BJ (cell line): ENCODE measurements around the gene SNRPB. TPM values are rescaled to one million over a fixed set of nuclear protein-coding genes. Genes with fewer than 3 reads are reported as not detected.
"Not testable (repeated sequence)": the region's sequence is repeated elsewhere in the genome, so short reads cannot be mapped to it uniquely, and the experiment has no call there.

Experiments used
- CTCF ChIA-PET: fragments of 350-600 bp; formaldehyde crosslinking; extraction: SDS; loops from one replicate; lab custom pipeline; 2021; ENCODE audit warnings: antibody characterized with exemption, inconsistent platforms; lab: Yijun Ruan, JAX
- POLR2A ChIA-PET: fragments of 300-600 bp; sonication (Branson Sonifier 250); formaldehyde crosslinking; extraction: SDS; loops from one replicate; lab custom pipeline; 2021; ENCODE audit warnings: antibody characterized with exemption; lab: Charles Lee
- DNase-seq: peaks from one replicate; pipeline ENCODE4 v3.0.0-alpha.2; 2011; ENCODE audit warnings: low read depth
- H3K27me3 ChIP-seq: 2 replicates; pipeline ENCODE4 v1.6.0; 2011; ENCODE audit warnings: low read length; ENCODE audit not compliant: control insufficient read depth, insufficient read depth
- H3K36me3 ChIP-seq: 2 replicates; pipeline ENCODE4 v1.5.1; 2011; ENCODE audit warnings: low read length; ENCODE audit not compliant: control insufficient read depth, insufficient read depth
- H3K4me3 ChIP-seq: 2 replicates; pipeline ENCODE4 v1.5.1; 2011; ENCODE audit warnings: low read depth, mild to moderate bottlenecking, control low read depth, low read length
- polyA plus RNA-seq: library from polyadenylated mRNA; depleted of rRNA; stranded (reverse); fragments of >200 nt; gene quantifications from 2 replicates; pipeline ENCODE4 v1.2.3, GENCODE V29; 2011
- TF ChIP-seq, protein P1 (sequence below): IDR thresholded peaks from 2 replicates; pipeline ENCODE4 v1.5.1; 2011; ENCODE audit warnings: low read depth, mild to moderate bottlenecking, control low read depth, inconsistent platforms, low read length, moderate library complexity; ENCODE audit not compliant: insufficient read depth

Gene SNRPB
- polyA plus RNA-seq, 1 experiment = 178 TPM

GRCh38 chr20:2507875-2508630, 37.5 kb upstream of the SNRPB start:
- DNase-seq = no peak

GRCh38 chr20:2507464-2507863, 36.9 kb upstream of the SNRPB start:
- CTCF ChIA-PET = interaction anchor here (1.0 to 3.2 kb wide), 4 partner anchors 13 to 40 kb away, joined by 3 to 13 read pairs (median 8); no protein-coding TSS in a partner anchor
- Histone ChIP-seq H3K4me3 (no peak overlapping the region; the same call in 1 of the 2 replicates), H3K36me3 (no peaks in the 10 kb centered on the region), H3K27me3 (no peaks in the 10 kb centered on the region)
- TF ChIP-seq, protein P1, sequence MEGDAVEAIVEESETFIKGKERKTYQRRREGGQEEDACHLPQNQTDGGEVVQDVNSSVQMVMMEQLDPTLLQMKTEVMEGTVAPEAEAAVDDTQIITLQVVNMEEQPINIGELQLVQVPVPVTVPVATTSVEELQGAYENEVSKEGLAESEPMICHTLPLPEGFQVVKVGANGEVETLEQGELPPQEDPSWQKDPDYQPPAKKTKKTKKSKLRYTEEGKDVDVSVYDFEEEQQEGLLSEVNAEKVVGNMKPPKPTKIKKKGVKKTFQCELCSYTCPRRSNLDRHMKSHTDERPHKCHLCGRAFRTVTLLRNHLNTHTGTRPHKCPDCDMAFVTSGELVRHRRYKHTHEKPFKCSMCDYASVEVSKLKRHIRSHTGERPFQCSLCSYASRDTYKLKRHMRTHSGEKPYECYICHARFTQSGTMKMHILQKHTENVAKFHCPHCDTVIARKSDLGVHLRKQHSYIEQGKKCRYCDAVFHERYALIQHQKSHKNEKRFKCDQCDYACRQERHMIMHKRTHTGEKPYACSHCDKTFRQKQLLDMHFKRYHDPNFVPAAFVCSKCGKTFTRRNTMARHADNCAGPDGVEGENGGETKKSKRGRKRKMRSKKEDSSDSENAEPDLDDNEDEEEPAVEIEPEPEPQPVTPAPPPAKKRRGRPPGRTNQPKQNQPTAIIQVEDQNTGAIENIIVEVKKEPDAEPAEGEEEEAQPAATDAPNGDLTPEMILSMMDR = no peak
- DNase-seq = no peak
- POLR2A ChIA-PET = interaction anchor here (0.6 kb wide), 1 partner anchor 144 kb away, joined by 5 read pairs; no protein-coding TSS in a partner anchor

More at GRCh38 chr20:2507875-2508630, 37.5 kb upstream of the SNRPB start:
- ChIA-PET CTCF (interaction anchor here (1.0 to 3.2 kb wide), 4 partner anchors 12 to 41 kb away, joined by 3 to 13 read pairs (median 8); no protein-coding TSS in a partner anchor), POLR2A (interaction anchor here (0.6 kb wide), 1 partner anchor 144 kb away, joined by 5 read pairs; no protein-coding TSS in a partner anchor)
- H3K36me3 ChIP-seq = no peaks in the 10 kb centered on the region
- H3K27me3 ChIP-seq = no peaks in the 10 kb centered on the region
- TF ChIP-seq, protein P1 = no peak
- H3K4me3 ChIP-seq = peak overlapping the region; percentile 74

GRCh38 chr20:2506426-2506825, 35.8 kb upstream of the SNRPB start:
- H3K27me3 ChIP-seq, POLR2A ChIA-PET, CTCF ChIA-PET: not testable (repeated sequence)

GRCh38 chr20:2504803-2505202, 34.2 kb upstream of the SNRPB start:
- H3K27me3 ChIP-seq, POLR2A ChIA-PET, DNase-seq, H3K4me3 ChIP-seq, H3K36me3 ChIP-seq: not testable (repeated sequence)
- CTCF ChIA-PET = interaction anchor here (1.1 to 1.4 kb wide), 2 partner anchors 17 to 19 kb away, joined by 3 read pairs; no protein-coding TSS in a partner anchor

More at GRCh38 chr20:2506426-2506825, 35.8 kb upstream of the SNRPB start:
- H3K36me3 ChIP-seq, DNase-seq, H3K4me3 ChIP-seq: not testable (repeated sequence)

DNA sequence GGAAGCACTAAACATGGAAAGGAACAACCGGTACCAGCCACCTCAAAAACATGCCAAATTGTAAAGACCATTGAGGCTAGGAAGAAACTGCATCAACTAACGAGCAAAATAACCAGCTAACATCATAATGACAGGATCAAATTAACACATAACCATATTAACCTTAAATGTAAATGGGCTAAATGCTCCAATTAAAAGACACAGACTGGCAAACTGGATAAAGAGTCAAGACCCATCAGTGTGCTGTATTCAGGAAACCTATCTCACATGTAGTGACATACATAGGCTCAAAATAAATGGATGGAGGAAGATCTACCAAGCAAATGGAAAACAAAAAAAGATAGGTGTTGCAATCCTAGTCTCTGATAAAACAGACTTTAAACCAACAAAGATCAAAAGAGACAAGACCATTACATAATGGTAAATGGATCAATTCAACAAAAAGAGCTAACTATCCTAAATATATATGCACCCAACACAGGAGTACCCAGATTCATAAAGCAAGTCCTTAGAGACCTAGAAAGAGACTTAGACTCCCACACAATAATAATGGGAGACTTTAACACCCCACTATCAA, 32.3 kb upstream of the SNRPB start:
- POLR2A ChIA-PET, H3K4me3 ChIP-seq, CTCF ChIA-PET, DNase-seq, H3K27me3 ChIP-seq, H3K36me3 ChIP-seq: not testable (repeated sequence)

- ChIA-PET POLR2A (no interaction called here), CTCF (no interaction called here)
- Histone ChIP-seq H3K4me3 (no peak overlapping the region), H3K36me3 (peaks cover 16% of the 10 kb centered on the region), H3K27me3 (no peaks in the 10 kb centered on the region)
- no peak for DNase-seq
- TF ChIP-seq, protein P1 = no peak
Observed at GRCh38 chr20:2485661-2486060, 15.1 kb upstream of the SNRPB start.
